RWPE2 (cell line): ENCODE data around the gene HSPA8.

ENCODE experiments used
- ATAC-seq: fragments of 200-7000 bp; cut with Tn5 transposase; 3 replicates; pipeline ENCODE4 v1.9.1; 2021; ENCODE audit warnings: low read depth
- DNase-seq: peaks from one replicate; pipeline ENCODE4 v3.0.0-alpha.2; 2020; ENCODE audit warnings: low spot score
- H3K27ac ChIP-seq: fragments of 450-650 bp; 2 replicates; pipeline ENCODE4 v1.5.1; 2017; ENCODE audit warnings: mild to moderate bottlenecking; ENCODE audit not compliant: poor library complexity, severe bottlenecking
- H3K27me3 ChIP-seq: fragments of 250-450 bp; sonication (Bioruptor Pico); 2 replicates; pipeline ENCODE4 v1.5.1; 2021; ENCODE audit warnings: mild to moderate bottlenecking, moderate library complexity; ENCODE audit not compliant: insufficient read depth, poor library complexity, severe bottlenecking
- H3K36me3 ChIP-seq: fragments of 250-450 bp; sonication (Bioruptor Pico); 2 replicates; pipeline ENCODE4 v1.5.1; 2020; ENCODE audit warnings: low read depth, mild to moderate bottlenecking, moderate library complexity
- H3K4me1 ChIP-seq: fragments of 250-450 bp; sonication (Bioruptor Pico); 2 replicates; pipeline ENCODE4 v1.5.1; 2021; ENCODE audit warnings: mild to moderate bottlenecking, moderate library complexity; ENCODE audit not compliant: insufficient read depth, poor library complexity, severe bottlenecking
- H3K4me3 ChIP-seq: fragments of 250-450 bp; sonication (Bioruptor Pico); 2 replicates; pipeline ENCODE4 v1.5.1; 2021; ENCODE audit warnings: mild to moderate bottlenecking, moderate library complexity; ENCODE audit not compliant: severe bottlenecking
- H3K9me3 ChIP-seq: fragments of 250-450 bp; sonication (Bioruptor Pico); 2 replicates; pipeline ENCODE4 v1.5.1; 2021; ENCODE audit warnings: mild to moderate bottlenecking, moderate library complexity; ENCODE audit not compliant: severe bottlenecking
- TF ChIP-seq, protein P1 (sequence below): fragments of 450-650 bp; IDR thresholded peaks from one replicate; pipeline ENCODE4 v1.5.1; 2017; ENCODE audit warnings: mild to moderate bottlenecking, moderate library complexity; ENCODE audit not compliant: poor library complexity, severe bottlenecking

HSPA8 gene

DNA sequence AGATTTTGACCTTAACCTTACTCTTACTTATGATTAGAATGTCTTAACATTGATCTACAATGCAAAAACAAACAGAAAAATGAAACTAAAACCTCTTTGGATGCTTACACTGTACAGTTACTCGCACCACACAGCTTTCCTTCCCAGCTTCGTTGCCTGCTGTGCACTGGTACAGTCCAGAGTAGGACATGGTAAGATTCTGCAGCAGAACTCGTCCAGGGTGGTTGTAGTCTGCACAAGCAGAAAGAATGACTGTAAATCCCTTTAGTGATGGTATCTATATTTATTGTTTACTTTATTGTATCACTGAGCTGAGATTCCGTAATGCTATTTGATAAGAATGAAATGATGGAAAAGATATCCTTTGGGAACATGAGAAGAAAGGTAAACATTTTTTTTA is 21.0 kb upstream of the HSPA8 start:
- no peaks in the 10 kb centered on the region for H3K9me3 ChIP-seq
- H3K4me1 ChIP-seq, result peaks cover 4% of the 10 kb centered on the region
- DNase-seq, result no peak
- H3K36me3 ChIP-seq, result peaks cover 21% of the 10 kb centered on the region
- no peak for ATAC-seq
- no peak overlapping the region for H3K27ac ChIP-seq
- no peaks in the 10 kb centered on the region for H3K27me3 ChIP-seq
- TF ChIP-seq, protein P1, sequence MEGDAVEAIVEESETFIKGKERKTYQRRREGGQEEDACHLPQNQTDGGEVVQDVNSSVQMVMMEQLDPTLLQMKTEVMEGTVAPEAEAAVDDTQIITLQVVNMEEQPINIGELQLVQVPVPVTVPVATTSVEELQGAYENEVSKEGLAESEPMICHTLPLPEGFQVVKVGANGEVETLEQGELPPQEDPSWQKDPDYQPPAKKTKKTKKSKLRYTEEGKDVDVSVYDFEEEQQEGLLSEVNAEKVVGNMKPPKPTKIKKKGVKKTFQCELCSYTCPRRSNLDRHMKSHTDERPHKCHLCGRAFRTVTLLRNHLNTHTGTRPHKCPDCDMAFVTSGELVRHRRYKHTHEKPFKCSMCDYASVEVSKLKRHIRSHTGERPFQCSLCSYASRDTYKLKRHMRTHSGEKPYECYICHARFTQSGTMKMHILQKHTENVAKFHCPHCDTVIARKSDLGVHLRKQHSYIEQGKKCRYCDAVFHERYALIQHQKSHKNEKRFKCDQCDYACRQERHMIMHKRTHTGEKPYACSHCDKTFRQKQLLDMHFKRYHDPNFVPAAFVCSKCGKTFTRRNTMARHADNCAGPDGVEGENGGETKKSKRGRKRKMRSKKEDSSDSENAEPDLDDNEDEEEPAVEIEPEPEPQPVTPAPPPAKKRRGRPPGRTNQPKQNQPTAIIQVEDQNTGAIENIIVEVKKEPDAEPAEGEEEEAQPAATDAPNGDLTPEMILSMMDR, result no peak
- H3K4me3 ChIP-seq, result no peak overlapping the region

DNA sequence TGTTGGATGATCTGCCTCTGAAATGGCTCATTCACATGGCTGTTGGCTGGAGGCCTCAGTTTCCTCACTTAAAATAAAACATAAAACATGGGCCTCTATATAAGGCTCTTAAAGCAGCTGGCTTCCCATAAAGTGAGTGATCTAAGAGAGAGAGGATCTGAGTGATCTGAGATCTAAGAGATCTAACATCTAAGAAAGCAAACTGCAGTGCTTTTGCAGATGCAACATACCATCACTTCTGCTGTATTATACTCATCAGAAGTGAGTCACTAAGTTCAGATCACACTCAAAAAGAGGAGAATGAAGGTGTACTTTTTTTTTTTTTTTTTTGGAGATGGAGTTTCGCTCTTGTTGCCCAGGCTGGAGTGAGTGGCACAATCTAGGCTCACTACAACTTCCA is 18.1 kb upstream of the HSPA8 start:
- ATAC-seq (no peak), DNase-seq (no peak)
- Histone ChIP-seq H3K4me1 (peaks cover 4% of the 10 kb centered on the region), H3K27me3 (no peaks in the 10 kb centered on the region), H3K27ac (no peak overlapping the region), H3K36me3 (peaks cover 30% of the 10 kb centered on the region), H3K4me3 (no peak overlapping the region), H3K9me3 (no peaks in the 10 kb centered on the region)
- TF ChIP-seq, protein P1, result no peak

DNA sequence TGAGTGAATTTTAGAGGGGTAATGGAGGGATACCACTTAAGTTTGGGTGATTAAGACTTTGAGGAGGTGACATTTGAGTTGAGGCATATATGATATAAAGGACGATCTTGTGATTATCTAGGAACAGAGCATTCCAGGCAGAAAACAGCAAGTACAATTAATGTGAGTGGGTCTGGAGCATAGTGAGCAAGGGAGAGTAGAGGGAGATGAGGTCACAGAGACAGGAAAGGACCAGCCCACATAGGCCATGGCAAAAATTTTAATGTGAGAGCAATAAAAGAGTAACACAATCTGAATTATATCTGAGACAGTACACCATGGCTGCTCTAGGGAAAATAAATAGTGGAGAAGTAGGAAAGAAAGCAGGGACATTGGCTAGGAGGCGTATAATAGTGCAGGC is 14.5 kb upstream of the HSPA8 start:
- no peak for DNase-seq
- no peak overlapping the region for H3K27ac ChIP-seq

DNA sequence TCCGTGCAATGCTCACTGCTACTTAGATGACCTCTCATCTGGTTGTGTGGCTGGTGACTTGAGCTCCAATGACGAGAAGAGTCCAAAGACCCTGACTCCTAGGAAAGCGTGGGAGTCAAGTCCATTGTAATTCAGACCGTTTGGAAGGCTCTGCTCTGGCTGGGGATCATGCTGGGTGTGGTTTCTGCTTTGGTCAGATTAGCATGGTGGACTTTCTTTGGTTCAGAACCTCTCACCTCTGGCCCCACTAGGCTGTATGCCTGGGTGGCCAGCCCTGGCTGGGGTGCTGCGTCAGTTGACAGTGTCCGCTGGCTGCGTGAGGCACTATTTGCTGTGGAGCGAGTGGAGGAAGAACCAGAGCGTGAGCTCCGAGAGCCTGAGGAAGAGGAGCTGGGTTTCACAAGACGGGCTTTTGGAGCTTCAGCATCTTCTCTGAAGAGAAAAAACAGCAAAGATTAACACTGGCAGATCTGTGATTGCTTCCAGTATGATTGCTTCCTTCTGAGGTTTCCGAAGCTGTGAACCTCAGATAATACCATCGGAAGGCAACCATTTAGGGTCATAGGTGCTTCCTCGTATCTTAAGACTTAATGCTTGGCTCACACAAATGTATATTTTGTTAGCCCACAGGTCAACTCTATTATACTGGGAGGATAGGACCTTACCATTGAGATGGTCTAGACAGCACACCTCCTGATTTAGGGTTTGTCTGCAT is 11.6 kb upstream of the HSPA8 start:
- no peaks in the 10 kb centered on the region for H3K9me3 ChIP-seq
- no peak for DNase-seq
- no peak overlapping the region for H3K4me3 ChIP-seq
- H3K4me1 ChIP-seq, result no peaks in the 10 kb centered on the region
- H3K27me3 ChIP-seq, result no peaks in the 10 kb centered on the region
- no peak for ATAC-seq
- TF ChIP-seq, protein P1, result no peak
- H3K27ac ChIP-seq, result no peak overlapping the region
- H3K36me3 ChIP-seq, result peaks cover 32% of the 10 kb centered on the region

More for the DNA sequence above, 14.5 kb upstream of the HSPA8 start:
- Histone ChIP-seq H3K36me3 (peaks cover 31% of the 10 kb centered on the region), H3K4me1 (no peaks in the 10 kb centered on the region), H3K4me3 (no peak overlapping the region), H3K9me3 (no peaks in the 10 kb centered on the region), H3K27me3 (no peaks in the 10 kb centered on the region)
- TF ChIP-seq, protein P1, result no peak
- ATAC-seq, result no peak

DNA sequence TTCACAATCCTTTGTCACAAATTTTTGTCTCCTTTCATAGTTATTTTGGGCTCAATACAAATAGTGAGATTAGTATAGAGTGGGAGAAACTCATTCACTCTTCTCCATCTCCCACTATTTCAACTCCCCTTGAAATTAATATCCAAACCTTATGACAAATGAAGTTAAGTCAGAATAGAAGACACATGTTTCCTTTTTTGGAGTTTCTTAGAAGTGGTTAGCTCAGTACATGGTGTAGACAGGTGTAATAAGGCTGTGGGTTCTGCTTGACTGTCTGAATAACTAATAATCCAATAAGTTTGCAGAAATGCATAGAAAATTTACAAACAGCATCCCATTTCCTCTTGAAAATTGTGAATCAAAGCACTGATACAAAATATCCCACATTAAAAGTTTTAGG is 10.8 kb upstream of the HSPA8 start:
- ATAC-seq, result no peak
- no peak overlapping the region for H3K27ac ChIP-seq
- no peaks in the 10 kb centered on the region for H3K27me3 ChIP-seq
- no peak for DNase-seq
- peaks cover 27% of the 10 kb centered on the region for H3K36me3 ChIP-seq
- no peaks in the 10 kb centered on the region for H3K9me3 ChIP-seq
- TF ChIP-seq, protein P1, result no peak
- H3K4me1 ChIP-seq, result no peaks in the 10 kb centered on the region
- H3K4me3 ChIP-seq, result no peak overlapping the region
